Ectodermal cell (in vitro differentiated cells): ENCODE measurements around the gene MORN5.

Experiments
- H3K27ac ChIP-seq: 2 replicates; pipeline ENCODE4 v1.7.0; 2013; ENCODE audit warnings: mild to moderate bottlenecking, low read depth, low read length; ENCODE audit not compliant: insufficient read depth, poor library complexity, severe bottlenecking
- H3K27me3 ChIP-seq: 2 replicates; pipeline ENCODE4 v1.7.0; 2013; ENCODE audit warnings: mild to moderate bottlenecking, low read length; ENCODE audit not compliant: insufficient read depth, control insufficient read depth, poor library complexity, severe bottlenecking
- H3K36me3 ChIP-seq: one replicate; pipeline ENCODE4 v1.7.0; 2013; ENCODE audit warnings: low read length; ENCODE audit not compliant: control insufficient read depth, insufficient read depth
- H3K4me1 ChIP-seq: one replicate; pipeline ENCODE4 v1.7.0; 2013; ENCODE audit warnings: low read length; ENCODE audit not compliant: control insufficient read depth, insufficient read depth
- H3K4me3 ChIP-seq: 2 replicates; pipeline ENCODE4 v1.7.0; 2013; ENCODE audit warnings: low read depth, low read length, control low read depth; ENCODE audit not compliant: insufficient read depth
- H3K9me3 ChIP-seq: 2 replicates; pipeline ENCODE4 v1.7.0; 2013; ENCODE audit warnings: mild to moderate bottlenecking, low read length, moderate library complexity; ENCODE audit not compliant: control insufficient read depth
- WGBS, 2 experiments: methylation state at CpG; one replicate each; pipeline ENCODE4 v1.1.7; 2013; ENCODE audit warnings: missing lambda C conversion rate in 2 of 2; 5-methylcytosine and 5-hydroxymethylcytosine counted together

MORN5 gene

DNA sequence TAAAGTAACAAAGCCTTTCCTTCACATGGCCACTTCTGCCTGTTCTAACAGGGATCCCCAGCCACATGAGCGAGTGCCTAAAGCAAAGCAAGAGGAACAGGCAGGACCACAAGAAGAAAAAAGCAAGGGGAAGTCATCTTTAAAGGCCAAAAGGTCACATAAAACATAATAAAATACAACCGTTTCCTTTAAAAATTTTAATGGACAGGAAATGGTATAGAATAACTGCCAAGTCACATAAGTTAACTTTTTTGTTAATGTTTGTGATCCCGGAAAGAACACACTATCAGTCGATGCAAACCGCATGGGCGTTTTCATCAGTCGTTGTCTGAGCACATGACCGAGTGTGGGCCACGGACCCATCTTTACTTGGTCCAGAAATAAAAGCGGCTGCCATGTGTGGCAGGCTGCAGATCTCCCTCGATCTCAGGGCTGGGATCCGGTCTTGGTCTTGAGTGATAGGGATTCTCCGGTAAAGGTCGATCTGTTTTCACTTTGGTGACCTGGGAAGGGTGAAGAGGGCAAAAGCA, 15.8 kb upstream of the MORN5 start:
- H3K4me1 ChIP-seq = no peaks in the 10 kb centered on the region
- H3K36me3 ChIP-seq = peaks cover 20% of the 10 kb centered on the region
- no peaks in the 10 kb centered on the region for H3K27me3 ChIP-seq
- WGBS, 2 experiments = 96% methylated on average over 13 to 14 of the region's 14 CpGs
- no peak overlapping the region for H3K27ac ChIP-seq
- H3K9me3 ChIP-seq = no peaks in the 10 kb centered on the region
- no peak overlapping the region for H3K4me3 ChIP-seq

DNA sequence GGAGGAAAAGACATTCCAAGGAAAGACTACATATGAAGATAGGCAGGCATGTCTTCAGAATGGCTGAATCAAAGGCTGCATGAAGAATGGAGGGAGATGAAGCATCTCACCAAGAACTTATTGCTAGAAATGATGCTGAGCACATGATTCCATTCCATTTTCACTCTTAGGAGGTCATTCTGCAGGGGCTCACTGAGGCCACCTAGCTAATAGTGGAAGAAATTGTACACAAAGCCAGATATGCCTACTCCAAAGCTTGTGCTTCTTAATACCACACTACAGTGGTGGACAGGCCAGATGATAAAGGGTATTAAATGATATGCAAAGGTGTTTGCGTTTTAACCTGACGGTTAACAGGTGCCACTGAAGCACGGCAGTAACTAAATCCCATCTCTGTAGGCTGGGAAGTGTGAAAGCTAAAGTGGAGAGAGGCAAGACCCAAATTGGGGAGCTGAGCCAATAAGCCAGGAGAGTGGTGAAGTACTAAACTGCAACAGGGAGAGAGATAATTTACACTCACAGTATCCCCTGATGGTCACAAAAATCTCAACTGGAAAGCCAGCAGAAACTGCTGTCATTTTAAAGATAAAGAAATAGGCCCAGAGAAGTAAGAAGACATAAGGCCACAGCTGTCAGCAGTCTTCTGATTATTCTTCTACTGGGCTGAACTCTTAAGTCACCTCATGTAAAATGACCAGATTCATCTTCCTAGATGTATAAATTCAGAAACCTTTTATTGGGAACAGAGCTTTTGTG, 14.7 kb upstream of the MORN5 start:
- peaks cover 24% of the 10 kb centered on the region for H3K36me3 ChIP-seq
- 90 to 95% methylated on average over 3 of the region's 3 CpGs for WGBS, 2 experiments
- no peak overlapping the region for H3K27ac ChIP-seq
- H3K4me1 ChIP-seq = no peaks in the 10 kb centered on the region
- H3K27me3 ChIP-seq = no peaks in the 10 kb centered on the region
- no peaks in the 10 kb centered on the region for H3K9me3 ChIP-seq
- H3K4me3 ChIP-seq = no peak overlapping the region

DNA sequence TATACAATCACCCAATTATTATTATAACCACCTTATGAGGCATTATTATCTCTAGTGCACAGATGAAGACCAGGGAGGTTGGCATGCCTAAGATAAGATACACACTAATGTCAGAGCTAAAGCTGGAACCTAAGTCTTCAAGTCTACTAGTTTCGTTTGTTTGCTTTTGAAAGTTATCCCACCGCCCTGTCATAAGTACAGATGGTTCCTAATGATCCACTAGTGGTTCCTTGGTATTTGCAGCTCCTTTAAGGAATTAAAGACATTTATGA, 14.2 kb upstream of the MORN5 start:
- H3K9me3 ChIP-seq = no peaks in the 10 kb centered on the region
- no peak overlapping the region for H3K27ac ChIP-seq
- H3K27me3 ChIP-seq = no peaks in the 10 kb centered on the region
- no peak overlapping the region for H3K4me3 ChIP-seq
- no peaks in the 10 kb centered on the region for H3K4me1 ChIP-seq
- peaks cover 24% of the 10 kb centered on the region for H3K36me3 ChIP-seq
- whole genome bisulfite sequencing, 2 experiments = 95 to 96% methylated on average over 2 of the region's 2 CpGs

DNA sequence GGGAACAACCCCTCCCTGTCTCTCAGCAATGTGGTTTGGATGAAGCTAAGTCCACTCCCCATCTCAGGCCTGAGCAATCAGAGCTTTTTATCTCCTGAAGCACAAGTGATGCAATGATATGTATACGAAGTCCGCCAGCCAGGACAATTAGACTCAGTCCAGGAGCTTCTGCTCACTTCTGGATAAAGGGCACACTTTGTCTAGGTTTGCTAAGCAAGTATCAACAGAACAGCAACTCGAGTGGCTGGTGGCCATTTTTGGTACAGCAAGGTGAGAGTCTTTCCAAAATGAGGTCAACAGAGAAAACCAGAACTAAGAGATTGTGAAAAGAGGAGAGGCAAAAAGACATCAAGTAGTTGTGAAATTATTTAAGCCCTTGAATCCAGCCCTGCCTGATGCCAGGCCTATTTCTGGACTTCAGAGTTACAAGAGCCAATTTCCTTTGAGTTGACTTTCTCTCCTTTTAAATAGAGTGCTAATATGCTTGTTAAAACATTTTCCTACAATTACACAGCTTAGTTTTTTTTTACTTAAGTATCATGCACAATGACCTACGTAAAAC, 8.4 kb upstream of the MORN5 start:
- no peaks in the 10 kb centered on the region for H3K9me3 ChIP-seq
- no peak overlapping the region for H3K4me3 ChIP-seq
- H3K36me3 ChIP-seq = peaks cover 17% of the 10 kb centered on the region
- 96% methylated on average over 4 of the region's 4 CpGs for WGBS, 2 experiments
- no peaks in the 10 kb centered on the region for H3K27me3 ChIP-seq
- H3K4me1 ChIP-seq = no peaks in the 10 kb centered on the region
- H3K27ac ChIP-seq = no peak overlapping the region

DNA sequence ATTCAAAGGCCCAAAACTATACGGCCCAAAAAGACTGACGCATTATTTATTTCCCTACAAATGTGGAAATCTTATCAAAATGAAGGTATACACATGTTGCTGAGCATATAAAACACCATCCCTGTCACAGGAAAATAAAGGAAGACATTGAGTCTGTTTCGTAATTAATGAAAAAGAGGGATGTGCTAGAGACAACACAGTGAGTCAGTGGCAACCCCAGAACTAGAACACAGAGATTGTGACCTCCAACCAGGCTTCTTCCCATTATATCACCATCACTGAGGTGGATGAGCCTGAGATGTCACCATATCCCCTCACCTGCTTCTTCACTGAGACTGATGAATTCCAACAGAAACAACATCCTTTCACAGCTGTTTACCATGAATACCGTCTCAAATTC, 3.9 kb upstream of the MORN5 start:
- H3K27me3 ChIP-seq = no peaks in the 10 kb centered on the region
- no peak overlapping the region for H3K4me3 ChIP-seq
- H3K4me1 ChIP-seq = no peaks in the 10 kb centered on the region
- no peaks in the 10 kb centered on the region for H3K36me3 ChIP-seq
- 88 to 96% methylated on average over 2 to 4 of the region's 4 CpGs for WGBS, 2 experiments
- no peak overlapping the region for H3K27ac ChIP-seq
- no peaks in the 10 kb centered on the region for H3K9me3 ChIP-seq

DNA sequence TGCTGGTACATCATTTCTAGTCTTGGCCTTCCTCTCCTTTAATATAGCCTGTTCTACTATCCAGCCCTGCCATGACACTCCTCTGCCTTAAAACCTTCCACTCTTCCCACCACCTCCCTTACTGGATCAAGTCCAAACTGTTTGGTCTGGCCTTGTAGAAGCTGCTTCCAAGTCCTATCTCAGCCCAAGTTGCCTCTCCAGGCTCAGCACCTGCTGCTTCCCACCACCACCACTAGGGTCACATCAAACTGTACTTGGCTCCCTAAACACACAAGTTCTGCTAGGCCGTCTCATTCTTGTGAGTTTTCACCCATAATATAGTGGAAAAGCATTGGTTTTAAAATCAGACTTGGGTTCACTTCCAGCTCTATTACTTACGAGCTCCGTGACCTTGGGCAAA, 1.5 kb upstream of the MORN5 start:
- Histone ChIP-seq H3K4me1 (no peaks in the 10 kb centered on the region), H3K4me3 (no peak overlapping the region), H3K36me3 (no peaks in the 10 kb centered on the region), H3K27ac (no peak overlapping the region), H3K27me3 (no peaks in the 10 kb centered on the region), H3K9me3 (no peaks in the 10 kb centered on the region)
- WGBS, 2 experiments = 88 to 89% methylated on average over 3 of the region's 3 CpGs

DNA sequence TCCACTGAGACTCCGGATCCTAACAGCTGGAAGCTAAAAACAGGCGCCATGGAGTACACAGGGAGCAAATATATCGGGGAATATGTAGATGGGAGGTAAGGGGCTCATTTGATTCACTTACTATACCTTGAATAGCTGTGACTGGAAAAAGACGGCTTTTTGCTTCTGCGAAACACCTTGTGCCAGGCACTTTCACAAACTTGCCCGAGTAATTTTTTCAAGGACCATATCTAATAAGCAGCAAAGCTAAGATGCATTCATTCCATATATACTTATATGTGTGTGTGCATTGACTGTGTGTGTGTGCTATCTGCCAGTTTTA, 178 bp downstream of the MORN5 start:
- no peaks in the 10 kb centered on the region for H3K36me3 ChIP-seq
- H3K4me3 ChIP-seq = peak overlapping the region; percentile 59
- H3K27ac ChIP-seq = no peak overlapping the region

DNA sequence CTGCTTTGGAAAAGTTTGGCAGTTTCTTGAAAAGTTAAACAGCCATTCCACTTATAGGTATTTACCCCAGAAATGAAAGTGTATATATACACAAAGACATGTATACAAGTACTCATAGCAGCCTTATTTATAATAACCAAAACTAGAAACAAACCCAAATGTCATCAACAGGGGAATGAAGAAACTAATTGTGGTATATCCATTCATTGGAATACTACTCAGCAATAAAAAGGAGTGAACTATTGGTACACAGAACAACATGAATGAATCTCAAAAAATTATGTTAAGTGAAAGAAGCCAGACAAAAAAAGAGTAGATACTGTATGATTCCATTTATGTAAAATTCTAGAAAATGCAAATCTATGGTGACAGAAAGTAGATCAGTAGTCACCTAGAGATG, 2.7 kb downstream of the MORN5 start:
- Histone ChIP-seq H3K36me3 (no peaks in the 10 kb centered on the region), H3K27ac (no peak overlapping the region), H3K9me3 (no peaks in the 10 kb centered on the region), H3K4me1 (no peaks in the 10 kb centered on the region), H3K27me3 (peaks cover 7% of the 10 kb centered on the region), H3K4me3 (no peak overlapping the region)

More for the DNA sequence above, 178 bp downstream of the MORN5 start:
- WGBS, 2 experiments = 33 to 36% methylated on average over 5 to 6 of the region's 6 CpGs
- no peaks in the 10 kb centered on the region for H3K4me1 ChIP-seq
- H3K27me3 ChIP-seq = peaks cover 5% of the 10 kb centered on the region
- no peaks in the 10 kb centered on the region for H3K9me3 ChIP-seq

DNA sequence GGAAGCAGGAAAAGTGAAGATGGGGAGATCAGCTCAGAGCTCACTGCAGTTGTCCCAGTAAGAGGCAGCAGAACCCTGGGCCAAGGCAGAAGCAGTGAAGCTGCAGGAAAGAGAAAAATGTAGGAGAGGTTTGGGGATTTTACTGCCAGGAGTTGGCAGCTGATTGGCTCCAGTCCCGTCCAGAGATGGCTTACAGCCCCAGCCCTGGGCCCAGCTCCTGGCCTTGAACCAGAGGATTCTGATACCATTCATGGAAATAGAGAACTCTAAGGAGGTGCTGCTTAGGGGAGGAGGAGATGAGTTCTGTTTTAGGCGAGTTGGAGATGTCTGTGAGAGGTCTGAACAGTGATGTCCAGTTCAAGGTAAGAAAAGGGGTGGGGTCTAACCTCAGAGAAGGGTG, 4.6 kb downstream of the MORN5 start:
- 61 to 63% methylated on average over 2 of the region's 2 CpGs for WGBS, 2 experiments

DNA sequence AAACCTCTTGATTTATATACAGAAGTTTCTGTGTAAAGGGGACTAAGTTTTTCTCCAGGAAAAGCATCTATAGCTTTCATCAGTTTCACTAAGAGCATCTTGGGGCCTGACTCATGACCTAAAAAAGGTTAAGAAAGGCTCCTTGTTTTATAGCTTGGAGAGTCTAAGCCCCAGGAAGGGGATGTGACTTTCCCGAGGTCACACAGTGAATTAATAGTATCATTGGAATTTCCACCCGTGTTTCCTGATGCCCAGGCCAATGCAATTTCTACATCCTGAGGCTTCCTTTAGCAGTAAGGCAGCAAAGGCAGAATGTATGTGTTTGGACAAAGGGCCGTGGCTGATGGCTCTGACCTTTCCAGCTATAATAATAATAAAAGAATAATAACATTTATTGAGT, 8.6 kb downstream of the MORN5 start:
- WGBS, 2 experiments = 83 to 93% methylated on average over 2 to 3 of the region's 3 CpGs
- H3K27me3 ChIP-seq = peaks cover 7% of the 10 kb centered on the region

More for the DNA sequence above, 4.6 kb downstream of the MORN5 start:
- no peak overlapping the region for H3K27ac ChIP-seq
- H3K36me3 ChIP-seq = no peaks in the 10 kb centered on the region
- H3K9me3 ChIP-seq = no peaks in the 10 kb centered on the region
- peaks cover 7% of the 10 kb centered on the region for H3K27me3 ChIP-seq
- H3K4me3 ChIP-seq = no peak overlapping the region
- no peaks in the 10 kb centered on the region for H3K4me1 ChIP-seq

More for the DNA sequence above, 8.6 kb downstream of the MORN5 start:
- H3K4me1 ChIP-seq = no peaks in the 10 kb centered on the region
- no peak overlapping the region for H3K27ac ChIP-seq
- H3K9me3 ChIP-seq = no peaks in the 10 kb centered on the region
- H3K36me3 ChIP-seq = no peaks in the 10 kb centered on the region
- H3K4me3 ChIP-seq = no peak overlapping the region
